H1 (cell line): ENCODE data around the gene CTIF. TPM values are rescaled to one million over a fixed set of nuclear protein-coding genes. Genes with fewer than 3 reads are reported as not detected.

Source experiments
- TAF1 ChIP-seq: IDR thresholded peaks from 2 replicates; pipeline ENCODE4 v1.6.1; 2011; ENCODE audit warnings: mild to moderate bottlenecking, low read depth, low read length
- polyA plus RNA-seq, 7 experiments: library from polyadenylated mRNA; depleted of rRNA in 3 of 7; stranded (reverse) in 5 of 7; unstranded in 2 of 7; fragments of >200 nt in 5 of 7; fragments of 200-250 nt in 2 of 7; gene quantifications; 1 replicate in 5 of 7; 2 replicates in 1 of 7; 4 replicates in 1 of 7; pipeline versions ENCODE4 v1.2.1 to v1.2.3, GENCODE V29; 2011 to 2013; ENCODE audit warnings: missing spikeins in 2 of 7, mixed read lengths in 2 of 7
- total RNA-seq: library from RNA; stranded (reverse); fragmentation: NEBNext Ultra II Directional; extraction: Animal tissue kit (Norgen Biotek cat#: 25700); gene quantifications from 2 replicates; pipeline ENCODE4 v1.2.1, GENCODE V29; 2021

Gene CTIF
- total and polyA plus RNA-seq, 2 of the 8 experiments (the other 6 are each of a cell fraction or from before 2014, with no cell fraction given) = 9.0 to 17.8 TPM

GRCh38 chr18:48571639-48572384, 33.0 kb downstream of the CTIF start (continued):
- no peak for TF ChIP-seq TAF1
